Lower leg skin (tissue), 3 donors: ENCODE measurements around the gene MYOT.

Source experiments
- POLR2A ChIP-seq, 2 donors: fragments of 450-650 bp; IDR thresholded peaks; one replicate each; pipeline ENCODE4 v1.6.1; 2016 to 2017; ENCODE audit warnings: antibody characterized with exemption in 2 of 2, mild to moderate bottlenecking in 1 of 2, moderate library complexity in 1 of 2
- TF ChIP-seq, protein P1 (sequence below), 3 donors: fragments of 450-650 bp; IDR thresholded peaks; one replicate each; pipeline ENCODE4 v1.5.1; 2016; ENCODE audit warnings: antibody characterized with exemption in 3 of 3, mild to moderate bottlenecking in 3 of 3, moderate library complexity in 2 of 3

DNA sequence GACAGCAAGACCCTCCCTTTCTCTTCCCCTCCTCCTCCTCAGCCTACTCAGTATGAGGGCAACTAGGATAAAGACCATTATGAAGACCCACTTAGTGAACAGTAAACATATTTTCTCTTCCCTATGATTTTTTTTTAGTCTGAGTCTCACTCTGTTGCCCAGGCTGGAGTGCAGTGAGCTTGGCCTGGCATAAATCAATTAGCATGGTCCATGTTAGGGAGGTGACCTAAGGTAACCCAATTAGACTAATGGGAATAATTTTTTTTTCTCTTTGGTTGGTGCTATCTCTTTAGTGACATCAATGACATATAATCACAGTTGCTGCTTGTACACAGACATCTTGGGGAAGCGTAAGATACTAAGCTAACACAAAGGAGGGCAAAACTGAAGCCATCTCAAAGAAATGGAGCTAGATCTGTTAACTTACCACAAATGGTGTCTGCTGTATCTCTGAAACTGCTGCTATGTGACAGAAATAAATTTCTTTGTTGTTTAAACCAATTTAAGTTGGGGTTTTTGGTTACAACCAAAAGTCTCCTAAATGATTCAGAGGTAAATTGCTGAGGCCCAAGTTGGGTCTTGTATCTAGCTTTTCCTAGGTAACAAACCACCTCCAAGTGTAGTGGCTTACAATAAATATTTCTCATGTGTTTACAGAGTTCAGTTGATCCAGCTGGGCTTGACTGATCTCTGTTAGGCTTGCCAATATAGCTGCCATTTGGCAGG lies 34.9 kb downstream of the MYOT start:
- TF ChIP-seq, protein P1, sequence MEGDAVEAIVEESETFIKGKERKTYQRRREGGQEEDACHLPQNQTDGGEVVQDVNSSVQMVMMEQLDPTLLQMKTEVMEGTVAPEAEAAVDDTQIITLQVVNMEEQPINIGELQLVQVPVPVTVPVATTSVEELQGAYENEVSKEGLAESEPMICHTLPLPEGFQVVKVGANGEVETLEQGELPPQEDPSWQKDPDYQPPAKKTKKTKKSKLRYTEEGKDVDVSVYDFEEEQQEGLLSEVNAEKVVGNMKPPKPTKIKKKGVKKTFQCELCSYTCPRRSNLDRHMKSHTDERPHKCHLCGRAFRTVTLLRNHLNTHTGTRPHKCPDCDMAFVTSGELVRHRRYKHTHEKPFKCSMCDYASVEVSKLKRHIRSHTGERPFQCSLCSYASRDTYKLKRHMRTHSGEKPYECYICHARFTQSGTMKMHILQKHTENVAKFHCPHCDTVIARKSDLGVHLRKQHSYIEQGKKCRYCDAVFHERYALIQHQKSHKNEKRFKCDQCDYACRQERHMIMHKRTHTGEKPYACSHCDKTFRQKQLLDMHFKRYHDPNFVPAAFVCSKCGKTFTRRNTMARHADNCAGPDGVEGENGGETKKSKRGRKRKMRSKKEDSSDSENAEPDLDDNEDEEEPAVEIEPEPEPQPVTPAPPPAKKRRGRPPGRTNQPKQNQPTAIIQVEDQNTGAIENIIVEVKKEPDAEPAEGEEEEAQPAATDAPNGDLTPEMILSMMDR (IDR thresholded peaks at IDR 0.05): no peak
- no peak for TF ChIP-seq POLR2A (IDR thresholded peaks at IDR 0.05)
